HepG2 (cell line): ENCODE data around the gene TMEM185B. TPM values are rescaled to one million over a fixed set of nuclear protein-coding genes. Genes with fewer than 3 reads are reported as not detected.

Experiments used
- ATRX ChIP-seq: sonication (generic); formaldehyde crosslinking; IDR thresholded peaks from 2 replicates; pipeline ENCODE4 v1.4.0; 2020; ENCODE audit warnings: missing genetic modification reagents, borderline replicate concordance
- ETV5 ChIP-seq: IDR thresholded peaks from 2 replicates; pipeline ENCODE4 v1.6.1; 2018; ENCODE audit warnings: missing biosample characterization, missing genetic modification reagents, inconsistent platforms, borderline replicate concordance
- HNRNPL ChIP-seq: fragments of 200-400 bp; formaldehyde crosslinking; IDR thresholded peaks from 2 replicates; pipeline ENCODE4 v1.6.1; 2017; ENCODE audit warnings: mild to moderate bottlenecking, low read depth, low read length
- MAZ ChIP-seq, 2 experiments: sonication (generic) in 1 of 2; formaldehyde crosslinking in 1 of 2; IDR thresholded peaks; 2 replicates each; pipeline versions ENCODE4 v1.5.0 to v1.6.1; 2012 to 2020; ENCODE audit warnings: low read depth in 2 of 2, mild to moderate bottlenecking in 2 of 2, borderline replicate concordance in 1 of 2, improper control_type of control experiment in 1 of 2, low read length in 1 of 2, missing genetic modification reagents in 1 of 2, moderate library complexity in 1 of 2
- MXI1 ChIP-seq: IDR thresholded peaks from 3 replicates; pipeline ENCODE4 v1.6.1; 2012; ENCODE audit warnings: low read depth, low read length, inconsistent platforms, borderline replicate concordance
- POLR2G ChIP-seq: fragments of 200-400 bp; formaldehyde crosslinking; IDR thresholded peaks from 2 replicates; pipeline ENCODE4 v1.6.1; 2018; ENCODE audit warnings: mild to moderate bottlenecking, low read depth, low read length, moderate library complexity
- PRPF4 ChIP-seq: fragments of 200-400 bp; formaldehyde crosslinking; IDR thresholded peaks from 2 replicates; pipeline ENCODE4 v1.6.1; 2016; ENCODE audit warnings: low read length, low read depth; ENCODE audit not compliant: poor library complexity, severe bottlenecking
- SPEN ChIP-seq: sonication (generic); formaldehyde crosslinking; IDR thresholded peaks from 2 replicates; pipeline ENCODE4 v1.5.1; 2020; ENCODE audit warnings: low read depth, mild to moderate bottlenecking, missing genetic modification reagents
- TCF7 ChIP-seq: sonication (generic); IDR thresholded peaks from 2 replicates; pipeline ENCODE4 v1.6.1; 2016; ENCODE audit warnings: antibody characterized with exemption, low read depth
- ZBTB1 ChIP-seq: sonication (generic); formaldehyde crosslinking; IDR thresholded peaks from 2 replicates; pipeline ENCODE4 v1.4.0; 2020; ENCODE audit warnings: missing genetic modification reagents, borderline replicate concordance
- ZIK1 ChIP-seq: sonication (generic); formaldehyde crosslinking; IDR thresholded peaks from 2 replicates; pipeline ENCODE4 v1.5.0; 2020; ENCODE audit warnings: mild to moderate bottlenecking, low read depth, missing genetic modification reagents, borderline replicate concordance
- ZNF253 ChIP-seq: sonication (generic); formaldehyde crosslinking; IDR thresholded peaks from 2 replicates; pipeline ENCODE4 v1.8.0; 2022; ENCODE audit warnings: mild to moderate bottlenecking, missing genetic modification reagents, borderline replicate concordance
- ZNF256 ChIP-seq: sonication (generic); formaldehyde crosslinking; conservative IDR thresholded peaks from 2 replicates; pipeline ENCODE4 v1.4.0; 2020; ENCODE audit warnings: missing genetic modification reagents
- ZNF747 ChIP-seq: sonication (generic); formaldehyde crosslinking; IDR thresholded peaks from 2 replicates; pipeline ENCODE4 v1.8.1; 2023; ENCODE audit warnings: missing genetic modification reagents, mild to moderate bottlenecking, borderline replicate concordance
- polyA plus RNA-seq, 8 experiments: library from polyadenylated mRNA; depleted of rRNA in 3 of 8; stranded (reverse) in 7 of 8; unstranded in 1 of 8; fragments of >200 nt; fragmentation: Illumina TruSeq in 4 of 8; extraction: Trizol in 4 of 8; gene quantifications; 2 replicates each; pipeline versions ENCODE4 v1.2.1 to v1.2.3, GENCODE V29; 2011 to 2016; ENCODE audit warnings: low read depth in 4 of 8, missing spikeins in 1 of 8, mixed read lengths in 1 of 8; ENCODE audit not compliant: insufficient read depth in 1 of 8
- total RNA-seq, 5 experiments: library from RNA; depleted of rRNA; stranded (reverse); fragments of >200 nt; fragmentation: Illumina TruSeq; extraction: Trizol; gene quantifications; 2 replicates each; pipeline ENCODE4 v1.2.3, GENCODE V29; 2016; ENCODE audit warnings: low read depth in 1 of 5
- TF ChIP-seq, protein P1 (sequence below): IDR thresholded peaks from 2 replicates; pipeline ENCODE4 v1.6.1; 2016; ENCODE audit warnings: low read depth, borderline replicate concordance
- TF ChIP-seq, protein P2 (sequence below): sonication (generic); formaldehyde crosslinking; IDR thresholded peaks from 2 replicates; pipeline ENCODE4 v1.5.1; 2020; ENCODE audit warnings: mild to moderate bottlenecking, missing genetic modification reagents, moderate library complexity
- TF ChIP-seq, protein P3 (sequence below): sonication (generic); formaldehyde crosslinking; conservative IDR thresholded peaks from 2 replicates; pipeline ENCODE4 v1.4.0; 2020; ENCODE audit warnings: missing genetic modification reagents
- TF ChIP-seq, protein P4 (sequence below): sonication (generic); formaldehyde crosslinking; IDR thresholded peaks from 2 replicates; pipeline ENCODE4 v1.4.0; 2020; ENCODE audit warnings: low read depth, missing genetic modification reagents

Gene TMEM185B
- total and polyA plus RNA-seq, 2 of the 13 experiments (the other 11 are each of a cell fraction or from before 2014, with no cell fraction given), result 5.6 to 7.0 TPM

DNA sequence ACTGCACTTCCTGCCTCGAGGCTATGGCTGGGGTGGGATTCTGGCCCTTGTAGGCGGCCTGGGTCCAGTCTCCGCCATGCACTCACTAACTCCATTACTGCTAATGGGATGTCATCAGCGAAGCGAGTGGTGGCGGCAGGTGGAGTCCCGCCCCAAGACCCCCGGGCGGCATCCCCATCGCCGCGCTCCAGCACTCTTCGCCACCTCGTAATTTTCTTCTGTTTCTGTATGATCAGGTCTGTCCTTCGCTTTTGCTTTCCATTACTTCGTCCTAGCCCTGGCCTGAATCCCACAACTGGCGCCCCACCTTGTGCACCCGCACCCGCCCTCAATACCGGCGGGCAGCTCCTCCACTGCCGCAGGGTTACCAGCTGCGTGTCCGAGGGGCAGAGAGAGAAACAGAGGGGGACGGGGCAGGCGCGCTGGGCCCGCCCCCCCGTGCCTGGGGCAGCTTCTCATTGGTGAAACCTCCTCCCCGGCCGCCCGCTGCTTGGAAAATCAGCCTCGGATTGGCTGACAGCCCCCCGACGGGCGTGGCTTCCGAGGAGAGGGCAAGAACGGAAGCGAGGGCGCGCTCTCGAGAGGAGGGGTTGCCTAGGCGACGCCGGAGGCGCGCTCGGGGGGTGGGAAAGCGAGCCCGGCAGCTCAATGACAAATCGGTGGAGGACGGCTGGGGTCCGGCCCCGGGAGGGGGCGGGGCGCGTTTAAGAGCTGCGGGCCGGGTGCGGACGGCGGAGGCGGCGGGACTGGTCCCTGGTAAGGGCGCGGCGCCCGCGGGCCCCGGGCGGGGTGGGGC is 29.2 kb upstream of the TMEM185B start, which contains the start of gene RALB (continued):
- TF ChIP-seq TCF7 (no peak), ZIK1 (CRISPR knock-in tag) (0 out of 2 replicates have a peak, but pooled peaks have one; percentile 47), POLR2G (peak; percentile 64; the same call in 1 of the 2 replicates), SPEN (peak; percentile 51), ATRX (CRISPR knock-in tag) (no peak), ZNF747 (CRISPR knock-in tag) (no peak; the same call in 1 of the 2 replicates), ETV5 (CRISPR knock-in tag) (peak; percentile 71; the same call in 1 of the 2 replicates), MXI1 (peak; percentile 93; the same call in 2 of the 3 replicates), MAZ (IDR thresholded peaks at IDR 0.05; ENCODE audit: borderline replicate concordance, low read depth, low read length) (peak; percentile 68), MAZ (CRISPR knock-in tag; IDR thresholded peaks at IDR 0.05; ENCODE audit: low read depth) (peak; percentile 70; the same call in 1 of the 2 replicates), PRPF4 (no peak), ZBTB1 (CRISPR knock-in tag) (no peak), ZNF256 (no peak), ZNF253 (CRISPR knock-in tag) (no peak), HNRNPL (peak; percentile 88)
- TF ChIP-seq, protein P1, sequence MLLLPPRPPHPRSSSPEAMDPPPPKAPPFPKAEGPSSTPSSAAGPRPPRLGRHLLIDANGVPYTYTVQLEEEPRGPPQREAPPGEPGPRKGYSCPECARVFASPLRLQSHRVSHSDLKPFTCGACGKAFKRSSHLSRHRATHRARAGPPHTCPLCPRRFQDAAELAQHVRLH (CRISPR knock-in tag), result peak; percentile 60; the same call in 1 of the 2 replicates
- TF ChIP-seq, protein P2, sequence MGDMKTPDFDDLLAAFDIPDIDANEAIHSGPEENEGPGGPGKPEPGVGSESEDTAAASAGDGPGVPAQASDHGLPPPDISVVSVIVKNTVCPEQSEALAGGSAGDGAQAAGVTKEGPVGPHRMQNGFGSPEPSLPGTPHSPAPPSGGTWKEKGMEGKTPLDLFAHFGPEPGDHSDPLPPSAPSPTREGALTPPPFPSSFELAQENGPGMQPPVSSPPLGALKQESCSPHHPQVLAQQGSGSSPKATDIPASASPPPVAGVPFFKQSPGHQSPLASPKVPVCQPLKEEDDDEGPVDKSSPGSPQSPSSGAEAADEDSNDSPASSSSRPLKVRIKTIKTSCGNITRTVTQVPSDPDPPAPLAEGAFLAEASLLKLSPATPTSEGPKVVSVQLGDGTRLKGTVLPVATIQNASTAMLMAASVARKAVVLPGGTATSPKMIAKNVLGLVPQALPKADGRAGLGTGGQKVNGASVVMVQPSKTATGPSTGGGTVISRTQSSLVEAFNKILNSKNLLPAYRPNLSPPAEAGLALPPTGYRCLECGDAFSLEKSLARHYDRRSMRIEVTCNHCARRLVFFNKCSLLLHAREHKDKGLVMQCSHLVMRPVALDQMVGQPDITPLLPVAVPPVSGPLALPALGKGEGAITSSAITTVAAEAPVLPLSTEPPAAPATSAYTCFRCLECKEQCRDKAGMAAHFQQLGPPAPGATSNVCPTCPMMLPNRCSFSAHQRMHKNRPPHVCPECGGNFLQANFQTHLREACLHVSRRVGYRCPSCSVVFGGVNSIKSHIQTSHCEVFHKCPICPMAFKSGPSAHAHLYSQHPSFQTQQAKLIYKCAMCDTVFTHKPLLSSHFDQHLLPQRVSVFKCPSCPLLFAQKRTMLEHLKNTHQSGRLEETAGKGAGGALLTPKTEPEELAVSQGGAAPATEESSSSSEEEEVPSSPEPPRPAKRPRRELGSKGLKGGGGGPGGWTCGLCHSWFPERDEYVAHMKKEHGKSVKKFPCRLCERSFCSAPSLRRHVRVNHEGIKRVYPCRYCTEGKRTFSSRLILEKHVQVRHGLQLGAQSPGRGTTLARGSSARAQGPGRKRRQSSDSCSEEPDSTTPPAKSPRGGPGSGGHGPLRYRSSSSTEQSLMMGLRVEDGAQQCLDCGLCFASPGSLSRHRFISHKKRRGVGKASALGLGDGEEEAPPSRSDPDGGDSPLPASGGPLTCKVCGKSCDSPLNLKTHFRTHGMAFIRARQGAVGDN (CRISPR knock-in tag), result peak; percentile 66
- TF ChIP-seq, protein P3, sequence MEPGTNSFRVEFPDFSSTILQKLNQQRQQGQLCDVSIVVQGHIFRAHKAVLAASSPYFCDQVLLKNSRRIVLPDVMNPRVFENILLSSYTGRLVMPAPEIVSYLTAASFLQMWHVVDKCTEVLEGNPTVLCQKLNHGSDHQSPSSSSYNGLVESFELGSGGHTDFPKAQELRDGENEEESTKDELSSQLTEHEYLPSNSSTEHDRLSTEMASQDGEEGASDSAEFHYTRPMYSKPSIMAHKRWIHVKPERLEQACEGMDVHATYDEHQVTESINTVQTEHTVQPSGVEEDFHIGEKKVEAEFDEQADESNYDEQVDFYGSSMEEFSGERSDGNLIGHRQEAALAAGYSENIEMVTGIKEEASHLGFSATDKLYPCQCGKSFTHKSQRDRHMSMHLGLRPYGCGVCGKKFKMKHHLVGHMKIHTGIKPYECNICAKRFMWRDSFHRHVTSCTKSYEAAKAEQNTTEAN (CRISPR knock-in tag), result no peak
- TF ChIP-seq, protein P4, sequence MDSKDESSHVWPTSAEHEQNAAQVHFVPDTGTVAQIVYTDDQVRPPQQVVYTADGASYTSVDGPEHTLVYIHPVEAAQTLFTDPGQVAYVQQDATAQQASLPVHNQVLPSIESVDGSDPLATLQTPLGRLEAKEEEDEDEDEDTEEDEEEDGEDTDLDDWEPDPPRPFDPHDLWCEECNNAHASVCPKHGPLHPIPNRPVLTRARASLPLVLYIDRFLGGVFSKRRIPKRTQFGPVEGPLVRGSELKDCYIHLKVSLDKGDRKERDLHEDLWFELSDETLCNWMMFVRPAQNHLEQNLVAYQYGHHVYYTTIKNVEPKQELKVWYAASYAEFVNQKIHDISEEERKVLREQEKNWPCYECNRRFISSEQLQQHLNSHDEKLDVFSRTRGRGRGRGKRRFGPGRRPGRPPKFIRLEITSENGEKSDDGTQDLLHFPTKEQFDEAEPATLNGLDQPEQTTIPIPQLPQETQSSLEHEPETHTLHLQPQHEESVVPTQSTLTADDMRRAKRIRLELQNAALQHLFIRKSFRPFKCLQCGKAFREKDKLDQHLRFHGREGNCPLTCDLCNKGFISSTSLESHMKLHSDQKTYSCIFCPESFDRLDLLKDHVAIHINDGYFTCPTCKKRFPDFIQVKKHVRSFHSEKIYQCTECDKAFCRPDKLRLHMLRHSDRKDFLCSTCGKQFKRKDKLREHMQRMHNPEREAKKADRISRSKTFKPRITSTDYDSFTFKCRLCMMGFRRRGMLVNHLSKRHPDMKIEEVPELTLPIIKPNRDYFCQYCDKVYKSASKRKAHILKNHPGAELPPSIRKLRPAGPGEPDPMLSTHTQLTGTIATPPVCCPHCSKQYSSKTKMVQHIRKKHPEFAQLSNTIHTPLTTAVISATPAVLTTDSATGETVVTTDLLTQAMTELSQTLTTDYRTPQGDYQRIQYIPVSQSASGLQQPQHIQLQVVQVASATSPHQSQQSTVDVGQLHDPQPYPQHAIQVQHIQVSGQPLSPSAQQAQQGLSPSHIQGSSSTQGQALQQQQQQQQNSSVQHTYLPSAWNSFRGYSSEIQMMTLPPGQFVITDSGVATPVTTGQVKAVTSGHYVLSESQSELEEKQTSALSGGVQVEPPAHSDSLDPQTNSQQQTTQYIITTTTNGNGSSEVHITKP (CRISPR knock-in tag), result 0 out of 2 replicates have a peak, but pooled peaks have one; percentile 73
